SK-N-SH (cell line): Measurements from ENCODE around the gene FABP7.

Experiments
- CTCF ChIP-seq: fragments of 200-600 bp; sonication (generic); IDR thresholded peaks from 2 replicates; pipeline ENCODE4 v1.6.1; 2017; ENCODE audit warnings: antibody characterized with exemption, mild to moderate bottlenecking, moderate library complexity
- EP300 ChIP-seq, 2 experiments: IDR thresholded peaks; 2 replicates each; pipeline versions ENCODE4 v1.4.0 to v1.6.1; 2012; ENCODE audit warnings: borderline replicate concordance in 1 of 2, low read depth in 1 of 2, low read length in 1 of 2
- EZH2phosphoT487 ChIP-seq: fragments of 200-600 bp; sonication (generic); IDR thresholded peaks from 2 replicates; pipeline ENCODE4 v1.6.1; 2017; ENCODE audit warnings: low read depth, mixed run types, mild to moderate bottlenecking, antibody characterized with exemption, moderate library complexity, borderline replicate concordance
- MAX ChIP-seq: IDR thresholded peaks from 2 replicates; pipeline ENCODE4 v1.4.0; 2012; ENCODE audit warnings: low read depth
- RAD21 ChIP-seq: IDR thresholded peaks from 2 replicates; pipeline ENCODE4 v1.6.1; 2012; ENCODE audit warnings: mild to moderate bottlenecking, low read length
- RXRA ChIP-seq: IDR thresholded peaks from 2 replicates; pipeline ENCODE4 v1.4.0; 2012; ENCODE audit warnings: low read depth, mild to moderate bottlenecking, borderline replicate concordance
- TAF1 ChIP-seq: IDR thresholded peaks from 2 replicates; pipeline ENCODE4 v1.6.1; 2012; ENCODE audit warnings: low read depth, mild to moderate bottlenecking, low read length, moderate library complexity, borderline replicate concordance

- TF ChIP-seq TAF1 (no peak), RXRA (no peak), MAX (no peak), EP300 (IDR thresholded peaks at IDR 0.05; ENCODE audit: borderline replicate concordance in 1 of 2, low read depth in 1 of 2, low read length in 1 of 2) (no peak), CTCF (no peak), RAD21 (no peak), EZH2phosphoT487 (no peak)
Measured at GRCh38 chr6:122821095-122821494, 41.6 kb downstream of the FABP7 start.
